A549 treated with GW870086 at 1 μM for 4 hours (cell line): ENCODE results near the gene SRGAP2C. TPM values are rescaled to one million over a fixed set of nuclear protein-coding genes. Genes with fewer than 3 reads are reported as not detected.

Source experiments
- total RNA-seq: library from RNA; stranded (reverse); fragments of 200-300 nt; extraction: Qiagen RNA extraction; gene quantifications from 5 replicates; pipeline ENCODE4 v1.2.3, GENCODE V29; 2022; ENCODE audit warnings: low read depth

The SRGAP2C gene
- 5.7 to 7.9 TPM (median 7.4 TPM) in 5 replicates for total RNA-seq

DNA sequence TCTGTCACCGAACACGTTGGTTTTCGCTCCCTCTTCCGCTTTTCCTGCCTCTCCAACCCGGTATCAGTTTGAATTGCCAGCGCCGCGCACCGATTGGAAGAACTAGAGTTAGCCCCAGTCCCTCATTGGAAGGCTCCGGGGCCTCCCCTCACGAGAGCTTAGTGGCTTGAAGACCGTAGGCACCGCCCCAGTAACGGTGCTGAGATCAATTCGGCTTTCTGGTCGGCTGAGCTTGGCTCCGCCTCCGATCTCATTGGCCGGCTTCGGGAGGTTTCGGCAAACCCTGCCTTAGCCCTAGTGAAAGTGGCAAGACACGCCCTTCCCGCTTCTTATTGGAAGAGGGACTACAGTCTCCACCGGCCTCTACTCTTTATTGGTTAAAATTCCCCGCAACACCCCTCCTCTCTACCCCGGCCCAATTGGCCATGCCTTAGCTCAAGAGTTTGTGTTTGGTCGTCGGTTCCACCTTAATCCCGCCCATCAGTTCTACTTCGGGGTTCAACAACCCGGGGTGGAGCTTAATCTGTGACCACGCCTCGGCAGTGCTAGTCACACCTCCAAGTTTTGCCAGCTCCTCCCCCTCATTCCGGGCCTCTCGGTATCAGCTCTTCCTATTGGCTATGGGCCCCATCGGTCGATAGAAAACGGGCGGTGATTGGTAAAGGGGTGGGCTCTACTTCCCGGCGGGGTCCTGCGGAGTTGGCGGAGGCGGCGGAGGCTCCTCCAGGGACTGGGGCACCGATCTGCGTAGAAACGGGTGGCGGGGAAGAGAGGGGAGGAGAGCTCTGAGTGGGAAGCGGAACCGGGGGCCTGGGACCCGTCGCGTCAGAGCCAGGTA, at the start of gene SRGAP2C, which contains the start of gene FAM72B:
Gene SRGAP2C (plus strand): TSS at position 686 of the 838 bp plus-strand sequence. CDS start 2,472 bp downstream, outside the sequence.
Gene FAM72B (minus strand): TSS at position 51 of the 838 bp plus-strand sequence. CDS start 851 bp downstream, outside the sequence.

Other genes with a start within 250 kb of the SRGAP2C start
- 5.5 to 7.6 TPM (median 6.2 TPM) in 5 replicates for gene FAM72B, start 635 bp upstream of the SRGAP2C start, total RNA-seq